ENCODE results near the gene LSM14A. TPM values are rescaled to one million over a fixed set of nuclear protein-coding genes. Genes with fewer than 3 reads are reported as not detected.

The LSM14A gene
- total RNA-seq, 1 experiment from 2014 or later, result 161 TPM

GRCh38 chr19:34269968-34270621, 97.8 kb downstream of the LSM14A start:
- ChIA-PET CTCF (interaction anchor here (0.7 to 2.6 kb wide), 3 partner anchors 10 to 29 kb away, joined by 3 to 5 read pairs (median 4); no protein-coding TSS in a partner anchor), POLR2A (no interaction called here)
- TF ChIP-seq CDX4 (CRISPR knock-in tag; IDR thresholded peaks at IDR 0.05; ENCODE audit: borderline replicate concordance) (no peak), GABPB1 (CRISPR knock-in tag; IDR thresholded peaks at IDR 0.05) (no peak), TEAD4 (CRISPR knock-in tag; IDR thresholded peaks at IDR 0.05) (no peak), ZNF138 (CRISPR knock-in tag; conservative IDR thresholded peaks at IDR 0.05) (no peak), ZBTB43 (CRISPR knock-in tag; IDR thresholded peaks at IDR 0.05) (no peak), TCF7 (CRISPR knock-in tag; IDR thresholded peaks at IDR 0.05; ENCODE audit: low read depth) (no peak), NFYB (CRISPR knock-in tag; conservative IDR thresholded peaks at IDR 0.05; ENCODE audit: low read depth) (no peak), EMX1 (CRISPR knock-in tag; IDR thresholded peaks at IDR 0.05) (no peak), SOX15 (CRISPR knock-in tag; IDR thresholded peaks at IDR 0.05) (no peak), SP1 (CRISPR knock-in tag; conservative IDR thresholded peaks at IDR 0.05) (no peak), ATF3 (CRISPR knock-in tag; conservative IDR thresholded peaks at IDR 0.05) (no peak), ESRRA (CRISPR knock-in tag; IDR thresholded peaks at IDR 0.05; ENCODE audit: borderline replicate concordance) (no peak), IRF1 (CRISPR knock-in tag; IDR thresholded peaks at IDR 0.05) (no peak), AFF4 (CRISPR knock-in tag; IDR thresholded peaks at IDR 0.05; ENCODE audit: borderline replicate concordance) (no peak), PREB (CRISPR knock-in tag; IDR thresholded peaks at IDR 0.05; ENCODE audit: borderline replicate concordance) (no peak)
- Mint-ChIP-seq H3K27me3 (ENCODE audit: low read depth) (no peaks in the 10 kb centered on the region), H3K36me3 (no peaks in the 10 kb centered on the region), H3K27ac (peak overlapping the region; percentile 92), H3K9me3 (0 out of 2 replicates have a peak, but pooled peaks cover 6% of the 10 kb centered on the region), H3K4me3 (no peak overlapping the region), H3K4me1 (peaks cover 33% of the 10 kb centered on the region)
- peak; percentile 48 for ATAC-seq
- no peak for DNase-seq (ENCODE audit: low spot score)

GRCh38 chr19:34273121-34273520, 100.8 kb downstream of the LSM14A start:
- ATAC-seq, result no peak
- CTCF ChIA-PET, result interaction anchor here (0.6 kb wide), 1 partner anchor 19 kb away, joined by 3 read pairs; no protein-coding TSS in a partner anchor
- Mint-ChIP-seq H3K27me3 (ENCODE audit: low read depth) (no peaks in the 10 kb centered on the region), H3K9me3 (peaks cover 11% of the 10 kb centered on the region), H3K4me1 (peaks cover 23% of the 10 kb centered on the region), H3K4me3 (no peak overlapping the region), H3K27ac (0 out of 2 replicates have a peak overlapping the region, but pooled peaks have one; percentile 0), H3K36me3 (0 out of 2 replicates have a peak, but pooled peaks cover 4% of the 10 kb centered on the region)
- no peak for DNase-seq (ENCODE audit: low spot score)
- POLR2A ChIA-PET, result no interaction called here
- no peak for TF ChIP-seq CREB1 (CRISPR knock-in tag; IDR thresholded peaks at IDR 0.05)
- TF ChIP-seq NFYB (CRISPR knock-in tag; conservative IDR thresholded peaks at IDR 0.05; ENCODE audit: low read depth), result no peak
- TF ChIP-seq USF1 (CRISPR knock-in tag; IDR thresholded peaks at IDR 0.05), result no peak
- TF ChIP-seq ELF4 (CRISPR knock-in tag; IDR thresholded peaks at IDR 0.05; ENCODE audit: low read depth), result no peak
- no peak for TF ChIP-seq FOXJ3 (CRISPR knock-in tag; IDR thresholded peaks at IDR 0.05; ENCODE audit: borderline replicate concordance)
- TF ChIP-seq TEAD4 (CRISPR knock-in tag; IDR thresholded peaks at IDR 0.05), result no peak
- no peak for TF ChIP-seq ZNF219 (CRISPR knock-in tag; IDR thresholded peaks at IDR 0.05; ENCODE audit: borderline replicate concordance)
- TF ChIP-seq ZNF532 (CRISPR knock-in tag; IDR thresholded peaks at IDR 0.05; ENCODE audit: borderline replicate concordance), result no peak
